GM19193 (cell line): ENCODE data around the gene CCL17.
A peak's percentile ranks its signal among the peaks of the same experiment; 100 is the strongest.

ENCODE experiments used
- POLR2A ChIP-seq: IDR thresholded peaks from 4 replicates; pipeline ENCODE4 v1.6.1; 2011; ENCODE audit not compliant: insufficient read depth, insufficient read length; ENCODE audit errors: extremely low read depth

Gene CCL17

DNA sequence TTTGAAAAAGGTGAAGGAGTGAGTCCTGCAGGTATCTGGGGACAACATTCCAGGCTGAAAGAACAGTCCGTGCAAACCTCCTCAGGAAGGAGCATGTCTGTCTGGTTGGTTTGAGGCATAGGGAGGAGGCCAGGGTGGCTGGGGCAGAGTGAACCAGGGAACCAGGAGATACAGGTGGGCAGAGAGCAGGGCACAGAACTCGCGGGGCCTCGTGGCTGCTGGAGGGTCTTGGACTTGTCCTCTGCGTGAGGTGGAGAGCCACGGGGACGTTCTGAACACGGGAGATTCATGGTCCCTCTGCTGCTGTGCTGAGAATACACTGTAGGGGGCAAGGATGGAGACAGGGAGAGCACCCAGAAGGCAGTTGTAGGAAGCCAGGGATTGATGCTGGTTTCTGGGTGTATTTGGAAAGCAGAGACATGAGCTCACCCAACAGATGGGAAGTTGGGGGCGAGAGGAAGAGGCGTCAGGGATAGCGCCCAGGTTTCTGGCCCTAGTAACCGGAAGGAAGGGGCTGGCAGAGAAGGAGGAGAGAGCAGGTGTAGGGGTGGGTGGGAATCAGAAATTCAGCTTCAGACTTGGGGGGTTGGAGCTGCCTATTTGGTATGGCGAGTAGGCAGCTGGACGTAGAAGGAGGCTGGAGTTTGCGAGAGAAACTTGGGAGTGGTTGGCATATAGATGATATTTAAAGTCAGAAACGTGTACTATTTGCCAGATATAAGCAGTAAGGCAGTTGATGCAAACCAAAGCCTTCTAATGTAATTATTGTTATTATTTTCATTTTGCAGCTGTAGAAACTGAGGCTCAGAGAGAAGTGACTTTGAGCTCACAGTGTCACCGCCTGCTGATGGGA is at the start of gene CCL17:
Gene CCL17 (plus strand): TSS at position 803 of the 853 bp plus-strand sequence. CDS start 9,166 bp downstream, outside the sequence.
- no peak for TF ChIP-seq POLR2A

DNA sequence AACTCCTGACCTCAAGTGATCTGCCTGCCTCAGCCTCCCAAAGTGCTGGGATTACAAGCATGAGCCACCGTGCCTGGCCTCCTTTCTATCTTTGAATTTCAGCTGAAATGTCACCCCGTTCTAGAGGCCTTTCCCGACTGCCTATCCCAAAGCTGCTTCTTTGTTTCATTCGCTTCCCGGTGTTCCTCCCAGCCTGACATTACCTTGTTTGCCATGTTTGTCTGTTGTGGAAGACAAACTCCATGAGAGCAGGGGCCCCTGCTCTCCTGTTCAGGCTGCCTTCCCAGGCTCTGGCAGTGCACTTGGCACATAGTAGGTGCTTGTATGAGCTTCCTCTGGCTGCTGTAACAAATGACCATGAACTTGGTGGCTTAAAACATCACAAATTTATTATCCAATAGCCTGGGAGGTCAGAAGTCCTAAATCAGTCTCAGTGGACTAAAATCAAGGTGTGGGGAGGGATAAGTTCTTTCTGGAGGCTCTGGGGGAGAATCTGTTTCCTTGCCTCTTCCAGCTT is 48.6 kb upstream of the CCL17 start:
- no peak for TF ChIP-seq POLR2A

DNA sequence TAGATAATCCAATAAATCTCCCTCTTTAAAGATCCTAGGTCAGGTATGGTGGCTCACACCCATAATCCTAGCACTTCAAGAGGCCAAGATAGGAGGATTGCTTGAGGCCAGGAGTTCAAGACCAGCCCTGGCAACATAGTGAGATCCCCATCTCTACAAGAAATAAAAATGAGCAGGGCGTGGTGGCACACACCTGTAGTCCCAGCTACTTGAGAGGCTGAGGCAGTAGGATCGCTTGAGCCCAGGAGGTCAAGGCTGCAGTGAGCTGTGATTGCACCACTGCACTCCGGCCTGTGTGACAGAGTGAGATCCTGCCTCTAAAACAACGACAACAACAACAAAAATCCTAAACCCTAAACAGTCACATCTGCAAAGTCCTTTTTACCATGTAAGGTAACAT is 48.0 kb upstream of the CCL17 start:
- no peak for TF ChIP-seq POLR2A

DNA sequence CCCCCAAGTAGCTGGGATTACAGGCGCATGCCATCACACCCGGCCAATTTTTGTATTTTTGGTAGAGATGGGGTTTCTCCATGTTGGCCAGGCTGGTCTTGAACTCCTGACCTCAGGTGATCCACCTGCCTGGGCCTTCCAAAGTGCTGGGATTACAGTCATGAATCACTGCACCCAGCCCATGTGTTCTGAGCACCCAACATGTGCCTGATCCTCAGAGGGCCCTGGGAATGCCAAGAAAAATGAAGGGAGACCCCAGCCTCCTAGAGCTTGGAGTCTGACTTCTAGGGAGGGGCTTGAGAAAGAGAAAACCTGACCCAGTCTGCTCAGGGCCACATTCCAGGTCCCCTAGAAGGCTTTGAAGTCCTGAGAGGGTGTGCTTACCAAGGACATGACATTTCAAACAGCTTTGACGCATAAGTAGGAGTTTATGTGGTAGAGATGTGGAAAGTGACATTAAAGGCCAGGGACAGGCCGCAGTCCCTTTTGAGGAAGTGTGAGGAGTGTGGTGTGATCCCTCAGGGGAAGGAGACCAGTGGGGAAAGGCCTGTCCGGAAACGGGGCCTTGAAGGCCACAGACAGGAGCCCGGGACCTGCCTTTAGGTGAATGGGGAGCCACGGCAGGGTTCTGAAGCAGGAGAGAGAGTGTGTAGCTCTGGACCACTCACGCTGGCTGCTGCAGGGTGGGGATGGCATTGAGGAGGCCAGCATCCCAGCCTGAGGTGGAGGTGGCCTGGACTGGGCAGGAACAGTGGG is 47.1 kb upstream of the CCL17 start:
- TF ChIP-seq POLR2A: no peak

DNA sequence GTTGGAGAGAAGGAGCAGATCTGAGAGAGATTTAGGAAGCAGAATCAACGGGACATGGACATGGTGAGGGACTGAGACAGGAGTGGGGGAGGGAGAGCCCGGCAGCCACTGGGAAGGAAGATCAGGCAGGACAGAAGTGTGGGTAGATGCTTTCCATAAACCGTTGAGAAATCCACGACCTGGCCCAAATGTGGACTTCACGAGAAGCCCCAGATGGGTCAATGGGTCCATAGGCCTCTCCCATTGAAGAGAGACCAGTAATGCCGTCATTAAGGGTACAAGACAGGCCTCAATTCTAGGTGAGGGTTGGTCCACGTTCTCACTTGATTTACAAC is 46.5 kb upstream of the CCL17 start:
- no peak for TF ChIP-seq POLR2A

DNA sequence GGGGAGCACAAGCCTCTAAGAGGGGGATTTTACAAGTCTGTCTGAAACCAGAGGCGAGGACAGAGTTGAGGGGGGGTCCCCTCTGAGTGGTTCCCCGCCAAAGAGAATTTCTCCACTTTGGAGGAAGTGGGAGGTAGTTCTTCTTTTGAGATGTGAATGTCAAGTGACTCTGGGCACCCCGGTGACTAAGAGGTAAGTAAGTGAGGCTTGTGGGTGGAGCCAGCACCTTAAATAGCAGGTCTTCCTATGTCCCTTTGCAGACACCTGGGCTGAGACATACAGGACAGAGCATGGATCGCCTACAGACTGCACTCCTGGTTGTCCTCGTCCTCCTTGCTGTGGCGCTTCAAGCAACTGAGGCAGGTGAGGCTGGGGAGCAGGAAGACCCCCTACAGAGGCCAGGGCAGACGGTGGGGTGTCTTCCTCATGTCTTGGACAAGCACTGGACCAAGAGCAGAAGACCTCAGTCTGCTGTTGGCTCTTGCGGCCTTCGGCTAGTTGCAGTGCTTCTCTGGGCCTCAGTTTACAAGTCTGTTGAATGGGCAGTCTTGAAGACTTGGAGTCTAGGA is 46.0 kb upstream of the CCL17 start, which contains the start of gene CCL22:
Gene CCL22 (plus strand): TSS at position 257 of the 569 bp plus-strand sequence. CDS start 34 bp downstream, at position 291.
- peak; percentile 84 for TF ChIP-seq POLR2A

DNA sequence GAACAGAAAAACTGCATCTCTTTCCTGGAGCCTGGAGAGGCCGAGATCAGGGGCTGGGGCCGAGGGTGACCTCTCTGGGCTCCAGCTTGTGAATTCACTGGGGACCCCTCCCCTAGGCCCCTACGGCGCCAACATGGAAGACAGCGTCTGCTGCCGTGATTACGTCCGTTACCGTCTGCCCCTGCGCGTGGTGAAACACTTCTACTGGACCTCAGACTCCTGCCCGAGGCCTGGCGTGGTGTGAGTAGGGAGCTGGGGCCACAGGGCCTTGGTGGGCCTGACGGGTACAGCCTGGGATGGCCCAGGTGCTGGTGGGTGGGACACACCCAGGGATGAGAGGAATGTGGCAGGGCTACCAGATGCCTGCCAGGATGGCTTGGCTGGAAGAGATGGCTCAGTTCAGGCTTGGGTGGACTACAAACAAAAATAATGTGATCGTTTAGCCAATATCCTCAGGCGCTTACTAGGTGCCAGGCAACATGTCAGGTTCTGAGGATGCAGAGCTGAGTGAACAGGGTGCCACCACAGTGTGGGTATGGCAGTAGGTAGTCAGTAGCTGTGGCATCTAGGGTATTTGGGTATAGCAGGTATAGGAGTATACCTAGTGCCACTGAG is 44.1 kb upstream of the CCL17 start:
- TF ChIP-seq POLR2A: peak; percentile 28

DNA sequence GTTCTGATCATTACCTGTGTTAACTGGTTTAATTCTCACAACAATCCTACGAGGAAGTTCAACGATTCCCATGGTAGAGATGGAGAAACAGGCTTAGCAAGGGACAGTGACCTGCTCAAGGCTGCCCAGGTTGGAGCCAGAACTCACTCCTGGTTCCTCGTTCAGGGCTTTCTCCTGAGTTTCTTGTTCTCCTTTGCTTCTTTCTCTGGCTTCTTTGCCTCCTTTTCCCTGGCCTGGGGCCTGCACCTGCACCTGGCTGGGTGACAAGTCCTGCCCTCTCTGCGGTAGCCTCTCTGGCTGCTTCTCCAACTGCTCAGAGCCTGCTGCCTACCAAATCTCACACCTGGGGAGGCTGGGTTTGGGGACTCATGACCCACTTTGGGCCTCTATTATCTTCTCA is 43.2 kb upstream of the CCL17 start:
- TF ChIP-seq POLR2A: no peak

DNA sequence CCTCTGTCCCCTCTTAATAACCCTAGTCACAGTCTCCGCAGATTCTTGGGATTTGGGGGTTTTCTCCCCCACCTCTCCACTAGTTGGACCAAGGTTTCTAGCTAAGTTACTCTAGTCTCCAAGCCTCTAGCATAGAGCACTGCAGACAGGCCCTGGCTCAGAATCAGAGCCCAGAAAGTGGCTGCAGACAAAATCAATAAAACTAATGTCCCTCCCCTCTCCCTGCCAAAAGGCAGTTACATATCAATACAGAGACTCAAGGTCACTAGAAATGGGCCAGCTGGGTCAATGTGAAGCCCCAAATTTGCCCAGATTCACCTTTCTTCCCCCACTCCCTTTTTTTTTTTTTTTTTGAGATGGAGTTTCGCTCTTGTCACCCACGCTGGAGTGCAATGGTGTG is 40.4 kb upstream of the CCL17 start:
- no peak for TF ChIP-seq POLR2A

DNA sequence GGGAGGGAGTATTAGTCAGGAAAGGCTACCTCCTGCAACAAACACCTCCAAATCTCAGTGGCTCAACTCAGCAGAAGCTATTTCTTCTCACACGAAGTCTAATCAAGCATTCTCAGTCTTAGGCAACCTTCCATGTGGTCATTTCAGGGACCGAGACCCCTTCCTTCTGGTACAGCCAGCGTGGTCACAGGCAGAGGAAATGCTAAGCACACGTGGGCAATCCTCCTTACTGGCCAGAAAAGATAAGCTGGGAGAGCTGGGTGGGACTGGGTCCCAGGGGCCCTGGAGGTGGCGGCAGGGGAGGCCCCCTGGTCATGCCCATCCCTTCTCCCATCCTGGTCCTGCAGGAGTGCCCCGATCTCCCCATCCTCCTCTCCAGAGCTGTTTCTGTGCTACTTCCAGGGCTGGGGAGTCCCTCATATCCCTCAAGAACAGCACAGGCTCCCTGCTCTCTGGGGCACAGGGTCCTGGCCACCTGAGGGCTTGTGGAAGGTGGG is 38.0 kb upstream of the CCL17 start:
- peak; percentile 52 for TF ChIP-seq POLR2A

DNA sequence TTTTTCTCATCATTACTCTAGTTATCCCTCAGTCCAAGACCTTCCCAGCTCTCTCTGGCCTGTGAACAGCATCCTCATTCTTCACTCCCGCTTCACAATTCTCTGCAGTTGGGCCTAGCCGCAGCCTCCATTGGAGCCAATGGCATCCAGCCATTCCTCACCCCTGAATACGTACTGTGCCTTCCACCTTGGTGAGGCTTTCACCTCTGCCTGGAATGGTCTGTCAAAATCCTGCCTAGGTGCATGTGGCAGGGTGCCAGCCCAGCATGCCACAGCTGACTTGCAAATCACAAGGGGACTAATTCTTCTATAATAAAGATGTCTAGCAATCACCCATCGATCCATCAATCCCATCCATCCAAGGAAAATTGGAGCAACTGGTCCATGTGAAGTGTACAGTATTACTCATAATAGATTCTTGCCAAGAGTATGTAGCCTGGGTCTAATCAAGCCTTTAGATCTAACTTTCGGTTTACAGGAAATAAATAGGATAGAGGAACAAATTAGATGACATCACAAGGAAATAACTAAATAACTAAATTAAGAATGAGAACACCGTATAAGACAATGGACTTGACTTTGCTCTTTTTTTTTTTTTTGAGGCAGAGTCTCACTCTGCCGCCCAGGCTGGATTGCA is 37.3 kb upstream of the CCL17 start:
- TF ChIP-seq POLR2A: no peak

DNA sequence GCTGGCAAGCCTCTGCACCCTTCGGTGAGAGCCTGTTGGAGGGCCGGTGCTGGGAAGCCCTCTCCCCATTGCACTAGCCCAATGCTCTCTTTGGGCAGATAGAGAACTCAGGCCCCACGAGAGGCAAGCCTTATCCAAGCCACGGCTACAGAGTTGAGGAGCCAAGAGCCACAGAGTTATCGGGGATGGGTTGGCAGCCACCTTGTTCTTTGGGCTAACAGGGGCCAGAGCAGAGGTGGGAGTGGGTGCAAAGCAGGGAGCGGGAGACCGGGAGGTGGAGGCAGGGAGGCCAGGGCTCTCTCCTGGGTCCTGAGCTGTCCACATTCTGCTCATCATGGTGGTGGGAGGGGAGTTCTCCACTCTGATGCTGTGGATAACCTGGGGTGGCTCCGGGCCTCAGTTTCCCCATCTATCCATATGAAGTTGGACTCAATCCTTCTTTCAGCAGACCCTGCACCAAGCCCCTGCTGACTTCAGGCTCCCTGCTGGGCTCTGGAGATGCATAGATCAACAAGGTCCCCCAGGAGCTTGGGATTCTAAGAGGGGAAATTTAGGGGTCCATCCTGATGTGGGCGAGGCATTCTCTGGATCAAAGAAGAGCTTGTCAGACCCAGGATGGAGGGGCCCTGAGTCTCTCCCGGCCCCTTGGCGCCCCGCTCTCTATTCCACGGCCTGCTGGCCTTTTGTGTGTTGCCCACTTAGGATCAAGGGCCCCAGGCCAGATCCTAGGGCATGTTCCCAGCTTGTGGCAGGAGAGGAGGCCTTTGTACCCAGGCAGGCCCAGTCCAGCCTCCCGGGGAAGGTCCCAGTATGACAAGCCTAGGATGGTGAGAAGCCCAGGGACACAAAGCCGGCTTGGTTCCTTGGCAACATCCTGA is 32.8 kb upstream of the CCL17 start:
- no peak for TF ChIP-seq POLR2A

DNA sequence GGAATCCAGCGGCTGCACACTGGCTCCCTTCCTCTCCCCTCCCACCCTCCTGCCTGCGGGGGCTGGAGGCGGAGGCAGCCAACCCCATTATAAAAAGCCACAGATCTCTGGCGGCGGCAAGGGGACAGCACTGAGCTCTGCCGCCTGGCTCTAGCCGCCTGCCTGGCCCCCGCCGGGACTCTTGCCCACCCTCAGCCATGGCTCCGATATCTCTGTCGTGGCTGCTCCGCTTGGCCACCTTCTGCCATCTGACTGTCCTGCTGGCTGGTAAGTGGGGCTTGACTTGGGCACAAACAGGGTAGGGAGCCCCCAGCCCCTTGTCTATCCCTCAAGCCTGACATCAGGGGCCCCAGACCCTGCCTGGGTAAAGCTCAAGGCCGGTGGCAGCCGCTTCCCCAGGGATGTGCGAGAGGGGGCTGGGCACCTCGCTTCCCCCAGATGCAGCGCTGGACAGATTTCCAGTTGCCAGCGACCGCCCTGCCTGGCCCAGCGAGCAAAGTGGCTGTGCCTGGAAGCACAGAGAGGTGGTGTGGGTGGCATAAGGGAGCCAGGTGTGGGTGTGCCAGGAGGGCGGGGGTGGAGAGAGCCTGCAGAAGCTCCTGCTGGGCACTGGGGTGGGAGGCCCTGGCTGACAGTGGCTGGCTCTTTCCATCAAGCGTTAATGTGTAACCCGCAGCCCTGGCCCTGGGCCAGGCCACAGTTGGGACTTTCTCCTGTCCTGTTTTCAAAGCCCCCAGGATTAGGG is 32.0 kb upstream of the CCL17 start, which contains the start of gene CX3CL1:
Gene CX3CL1 (plus strand): TSS at position 119 of the 745 bp plus-strand sequence. CDS start 79 bp downstream, at position 198.
- no peak for TF ChIP-seq POLR2A
